Adipocyte (in vitro differentiated cells): ENCODE measurements around the gene PLXND1.

Experiments
- DNase-seq: peaks from one replicate; pipeline ENCODE4 v3.0.0-alpha.2; 2015; ENCODE audit warnings: low read depth
- H3K27me3 ChIP-seq: replicated peaks from 2 replicates; pipeline ENCODE4 v1.7.0; 2013; ENCODE audit warnings: mild to moderate bottlenecking, low read length, moderate library complexity; ENCODE audit not compliant: control insufficient read depth, insufficient read depth
- H3K36me3 ChIP-seq: 2 replicates; pipeline ENCODE4 v1.7.0; 2013; ENCODE audit warnings: low read length, mild to moderate bottlenecking, moderate library complexity; ENCODE audit not compliant: control insufficient read depth, insufficient read depth, severe bottlenecking
- H3K4me1 ChIP-seq: 2 replicates; pipeline ENCODE4 v1.7.0; 2013; ENCODE audit warnings: mild to moderate bottlenecking, low read length, moderate library complexity; ENCODE audit not compliant: control insufficient read depth, insufficient read depth
- H3K4me3 ChIP-seq: 2 replicates; pipeline ENCODE4 v1.7.0; 2013; ENCODE audit warnings: mild to moderate bottlenecking, low read length, moderate library complexity
- H3K9ac ChIP-seq: 2 replicates; pipeline ENCODE4 v1.7.0; 2013; ENCODE audit warnings: mild to moderate bottlenecking, low read length, moderate library complexity
- H3K9me3 ChIP-seq: 2 replicates; pipeline ENCODE4 v1.7.0; 2013; ENCODE audit warnings: mild to moderate bottlenecking, low read length, moderate library complexity; ENCODE audit not compliant: control insufficient read depth

The PLXND1 gene

GRCh38 chr3:129587566-129588210 is 18.8 kb downstream of the PLXND1 start:
- Histone ChIP-seq H3K36me3 (peaks cover 50% of the 10 kb centered on the region), H3K9me3 (no peaks in the 10 kb centered on the region), H3K4me3 (no peak overlapping the region), H3K9ac (peak overlapping the region; percentile 83), H3K27me3 (no peaks in the 10 kb centered on the region), H3K4me1 (peaks cover 46% of the 10 kb centered on the region)
- DNase-seq: no peak

GRCh38 chr3:129586746-129587430 is 19.6 kb downstream of the PLXND1 start:
- H3K9me3 ChIP-seq: no peaks in the 10 kb centered on the region
- no peak overlapping the region for H3K4me3 ChIP-seq
- peaks cover 41% of the 10 kb centered on the region for H3K4me1 ChIP-seq
- peaks cover 58% of the 10 kb centered on the region for H3K36me3 ChIP-seq
- DNase-seq: no peak
- peak overlapping the region; percentile 83 for H3K9ac ChIP-seq
- H3K27me3 ChIP-seq: no peaks in the 10 kb centered on the region

- DNase-seq: no peak
- no peaks in the 10 kb centered on the region for H3K9me3 ChIP-seq
- H3K4me3 ChIP-seq: no peak overlapping the region
- H3K4me1 ChIP-seq: peaks cover 37% of the 10 kb centered on the region
- peaks cover 63% of the 10 kb centered on the region for H3K36me3 ChIP-seq
- peak overlapping the region; percentile 83 for H3K9ac ChIP-seq
- no peaks in the 10 kb centered on the region for H3K27me3 ChIP-seq
These were observed 20.4 kb downstream of the PLXND1 start for GRCh38 chr3:129585949-129586657.

- no peak overlapping the region for H3K4me3 ChIP-seq
- peaks cover 72% of the 10 kb centered on the region for H3K36me3 ChIP-seq
- no peaks in the 10 kb centered on the region for H3K27me3 ChIP-seq
- no peak overlapping the region for H3K9ac ChIP-seq
- no peak for DNase-seq
- peaks cover 26% of the 10 kb centered on the region for H3K4me1 ChIP-seq
- H3K9me3 ChIP-seq: no peaks in the 10 kb centered on the region
These were observed 21.8 kb downstream of the PLXND1 start for GRCh38 chr3:129584631-129585030.

GRCh38 chr3:129583289-129583688 is 23.2 kb downstream of the PLXND1 start:
- Histone ChIP-seq H3K4me3 (no peak overlapping the region), H3K36me3 (peaks cover 78% of the 10 kb centered on the region), H3K4me1 (peaks cover 18% of the 10 kb centered on the region), H3K27me3 (no peaks in the 10 kb centered on the region), H3K9ac (no peak overlapping the region), H3K9me3 (no peaks in the 10 kb centered on the region)
- no peak for DNase-seq

- Histone ChIP-seq H3K9ac (no peak overlapping the region), H3K4me1 (peaks cover 15% of the 10 kb centered on the region), H3K9me3 (no peaks in the 10 kb centered on the region), H3K36me3 (peaks cover 80% of the 10 kb centered on the region), H3K27me3 (no peaks in the 10 kb centered on the region), H3K4me3 (no peak overlapping the region)
- DNase-seq: no peak
These were observed 23.7 kb downstream of the PLXND1 start for GRCh38 chr3:129582799-129583198.

GRCh38 chr3:129581623-129582022 is 24.9 kb downstream of the PLXND1 start:
- H3K36me3 ChIP-seq: peaks cover 88% of the 10 kb centered on the region

GRCh38 chr3:129579991-129580390 is 26.5 kb downstream of the PLXND1 start:
- no peak for DNase-seq
- Histone ChIP-seq H3K27me3 (no peaks in the 10 kb centered on the region), H3K9ac (no peak overlapping the region), H3K36me3 (peaks cover 88% of the 10 kb centered on the region), H3K4me1 (peaks cover 4% of the 10 kb centered on the region), H3K9me3 (no peaks in the 10 kb centered on the region), H3K4me3 (no peak overlapping the region)

More at GRCh38 chr3:129581623-129582022, 24.9 kb downstream of the PLXND1 start:
- Histone ChIP-seq H3K9me3 (no peaks in the 10 kb centered on the region), H3K4me3 (no peak overlapping the region), H3K27me3 (no peaks in the 10 kb centered on the region), H3K9ac (no peak overlapping the region), H3K4me1 (peaks cover 6% of the 10 kb centered on the region)
- no peak for DNase-seq

- Histone ChIP-seq H3K9ac (peak overlapping the region; percentile 4), H3K4me3 (no peak overlapping the region), H3K36me3 (peaks cover 88% of the 10 kb centered on the region), H3K9me3 (no peaks in the 10 kb centered on the region), H3K27me3 (no peaks in the 10 kb centered on the region), H3K4me1 (peaks cover 4% of the 10 kb centered on the region)
- DNase-seq: no peak
These were observed 28.3 kb downstream of the PLXND1 start for GRCh38 chr3:129577925-129578786.

GRCh38 chr3:129577366-129577765 is 29.1 kb downstream of the PLXND1 start:
- peaks cover 88% of the 10 kb centered on the region for H3K36me3 ChIP-seq
- H3K4me1 ChIP-seq: peaks cover 4% of the 10 kb centered on the region
- H3K9me3 ChIP-seq: no peaks in the 10 kb centered on the region
- H3K9ac ChIP-seq: no peak overlapping the region
- H3K4me3 ChIP-seq: no peak overlapping the region
- DNase-seq: no peak
- H3K27me3 ChIP-seq: no peaks in the 10 kb centered on the region
